Trophoblast cell (in vitro differentiated cells and primary cell): ENCODE results near the gene CACNB2.

Experiments
- DNase-seq, 2 donors: peaks; one replicate each; pipeline ENCODE4 v3.0.0-alpha.2; 2016
- H2AFZ ChIP-seq: 2 replicates; pipeline ENCODE4 v1.6.1; 2013; ENCODE audit warnings: low read length, moderate library complexity, mild to moderate bottlenecking; ENCODE audit not compliant: insufficient read depth, poor library complexity
- H2AK5ac ChIP-seq: 2 replicates; pipeline ENCODE4 v1.6.1; 2013; ENCODE audit warnings: mild to moderate bottlenecking, low read length
- H2BK120ac ChIP-seq: 2 replicates; pipeline ENCODE4 v1.6.1; 2013; ENCODE audit warnings: low read length, mild to moderate bottlenecking, moderate library complexity; ENCODE audit not compliant: insufficient read depth, poor library complexity
- H2BK12ac ChIP-seq: 2 replicates; pipeline ENCODE4 v1.6.1; 2013; ENCODE audit warnings: mild to moderate bottlenecking, low read length, moderate library complexity
- H2BK5ac ChIP-seq: 2 replicates; pipeline ENCODE4 v1.6.1; 2013; ENCODE audit warnings: low read length, low read depth, moderate library complexity, mild to moderate bottlenecking; ENCODE audit not compliant: poor library complexity
- H3K14ac ChIP-seq: 2 replicates; pipeline ENCODE4 v1.6.1; 2013; ENCODE audit warnings: mild to moderate bottlenecking, low read length
- H3K18ac ChIP-seq: 2 replicates; pipeline ENCODE4 v1.6.1; 2013; ENCODE audit warnings: mild to moderate bottlenecking, low read length
- H3K23ac ChIP-seq: 2 replicates; pipeline ENCODE4 v1.6.1; 2013; ENCODE audit warnings: low read length
- H3K27ac ChIP-seq: 2 replicates; pipeline ENCODE4 v1.5.1; 2013; ENCODE audit warnings: low read depth, mild to moderate bottlenecking, inconsistent platforms, low read length, moderate library complexity
- H3K27me3 ChIP-seq: 2 replicates; pipeline ENCODE4 v1.6.1; 2013; ENCODE audit warnings: inconsistent platforms, mild to moderate bottlenecking, low read length, moderate library complexity; ENCODE audit not compliant: insufficient read depth
- H3K36me3 ChIP-seq, 2 experiments: 1 replicate in 1 of 2; 2 replicates in 1 of 2; pipeline ENCODE4 v1.6.1; 2013; ENCODE audit warnings: low read length in 2 of 2, mild to moderate bottlenecking in 2 of 2, moderate library complexity in 1 of 2; ENCODE audit not compliant: insufficient read depth in 2 of 2, control insufficient read depth in 1 of 2
- H3K4ac ChIP-seq: 2 replicates; pipeline ENCODE4 v1.6.1; 2013; ENCODE audit warnings: low read depth, mild to moderate bottlenecking, low read length, moderate library complexity
- H3K4me1 ChIP-seq, 2 experiments: 1 replicate in 1 of 2; 2 replicates in 1 of 2; pipeline ENCODE4 v1.6.1; 2013; ENCODE audit warnings: low read length in 2 of 2, mild to moderate bottlenecking in 2 of 2, moderate library complexity in 1 of 2; ENCODE audit not compliant: insufficient read depth in 2 of 2, control insufficient read depth in 1 of 2
- H3K4me2 ChIP-seq: 2 replicates; pipeline ENCODE4 v1.6.1; 2013; ENCODE audit warnings: inconsistent platforms, mild to moderate bottlenecking, low read length, moderate library complexity
- H3K4me3 ChIP-seq: 2 replicates; pipeline ENCODE4 v1.5.1; 2013; ENCODE audit warnings: mild to moderate bottlenecking, low read depth, low read length, inconsistent platforms
- H3K79me1 ChIP-seq: one replicate; pipeline ENCODE4 v1.6.1; 2013; ENCODE audit warnings: low read length
- H3K79me2 ChIP-seq: 2 replicates; pipeline ENCODE4 v1.6.1; 2013; ENCODE audit warnings: low read length, mild to moderate bottlenecking; ENCODE audit not compliant: control insufficient read depth, insufficient read depth, poor library complexity
- H3K9ac ChIP-seq: 2 replicates; pipeline ENCODE4 v1.6.1; 2013; ENCODE audit warnings: mild to moderate bottlenecking, low read length
- H3K9me3 ChIP-seq: 2 replicates; pipeline ENCODE4 v1.6.1; 2013; ENCODE audit warnings: low read depth, mild to moderate bottlenecking, control low read depth, inconsistent platforms, low read length; ENCODE audit not compliant: insufficient read depth
- H4K12ac ChIP-seq: 2 replicates; pipeline ENCODE4 v1.6.1; 2013; ENCODE audit warnings: low read depth, mild to moderate bottlenecking, low read length, moderate library complexity
- H4K8ac ChIP-seq: 2 replicates; pipeline ENCODE4 v1.6.1; 2013; ENCODE audit warnings: low read depth, mild to moderate bottlenecking, low read length, moderate library complexity
- H4K91ac ChIP-seq: one replicate; pipeline ENCODE4 v1.6.1; 2013; ENCODE audit warnings: low read depth, mild to moderate bottlenecking, low read length, moderate library complexity
- WGBS: extraction: QIAGEN DNeasy Blood & Tissue Kit; methylation state at CpG from one replicate; pipeline ENCODE4 v1.1.7; 2013; ENCODE audit warnings: missing lambda C conversion rate; ENCODE audit not compliant: insufficient read length, insufficient coverage; ENCODE audit errors: extremely low coverage; 5-methylcytosine and 5-hydroxymethylcytosine counted together

Gene CACNB2

GRCh38 chr10:18136073-18136791, 4.0 kb upstream of the CACNB2 start:
- H3K27me3 ChIP-seq = peaks cover 4% of the 10 kb centered on the region

GRCh38 chr10:18137111-18137510, 3.1 kb upstream of the CACNB2 start:
- H4K91ac ChIP-seq = no peak overlapping the region
- H3K18ac ChIP-seq = no peak overlapping the region
- no peaks in the 10 kb centered on the region for H3K79me1 ChIP-seq
- H2BK120ac ChIP-seq = no peak overlapping the region
- no peak overlapping the region for H4K12ac ChIP-seq
- no peak overlapping the region for H2BK12ac ChIP-seq
- H3K27me3 ChIP-seq = peaks cover 6% of the 10 kb centered on the region
- H3K4me1 ChIP-seq = peaks cover 7% of the 10 kb centered on the region in 2 experiments
- no peak overlapping the region for H3K23ac ChIP-seq
- no peak overlapping the region for H3K14ac ChIP-seq
- no peak overlapping the region for H2BK5ac ChIP-seq
- no CpG with 5 or more reads among the region's 1 CpG for WGBS
- no peak overlapping the region for H3K4me3 ChIP-seq
- no peaks in the 10 kb centered on the region for H3K9me3 ChIP-seq
- H3K4ac ChIP-seq = no peak overlapping the region
- no peak overlapping the region for H3K27ac ChIP-seq
- no peak for DNase-seq
- H3K79me2 ChIP-seq = no peaks in the 10 kb centered on the region
- no peak overlapping the region for H3K4me2 ChIP-seq
- H4K8ac ChIP-seq = no peak overlapping the region
- no peak overlapping the region for H3K9ac ChIP-seq
- no peak overlapping the region for H2AFZ ChIP-seq
- no peaks in the 10 kb centered on the region for H3K36me3 ChIP-seq
- no peak overlapping the region for H2AK5ac ChIP-seq

More at GRCh38 chr10:18136073-18136791, 4.0 kb upstream of the CACNB2 start:
- Histone ChIP-seq H3K4me3 (no peak overlapping the region), H3K9ac (no peak overlapping the region), H3K4me2 (no peak overlapping the region), H3K23ac (no peak overlapping the region), H4K12ac (no peak overlapping the region), H2AFZ (no peak overlapping the region), H3K79me2 (no peaks in the 10 kb centered on the region), H3K36me3 (no peaks in the 10 kb centered on the region), H3K14ac (no peak overlapping the region), H2BK120ac (no peak overlapping the region), H3K4ac (no peak overlapping the region), H4K91ac (no peak overlapping the region), H3K18ac (no peak overlapping the region), H2BK12ac (no peak overlapping the region), H2BK5ac (no peak overlapping the region), H3K79me1 (no peaks in the 10 kb centered on the region), H3K27ac (no peak overlapping the region), H4K8ac (no peak overlapping the region), H3K4me1 (peaks cover 5% of the 10 kb centered on the region in 2 experiments), H2AK5ac (no peak overlapping the region), H3K9me3 (no peaks in the 10 kb centered on the region)
- no peak for DNase-seq
- WGBS = no CpG with 5 or more reads among the region's 8 CpGs

GRCh38 chr10:18140957-18141845, 977 bp downstream of the CACNB2 start:
- Histone ChIP-seq H4K91ac (no peak overlapping the region), H3K79me2 (no peaks in the 10 kb centered on the region), H2BK5ac (no peak overlapping the region), H3K18ac (peak overlapping the region; percentile 27), H3K23ac (no peak overlapping the region), H3K4me2 (peak overlapping the region; percentile 99), H2BK12ac (no peak overlapping the region), H3K9ac (peak overlapping the region; percentile 51), H3K4me1 (peaks cover 7% of the 10 kb centered on the region in 2 experiments), H2AFZ (peak overlapping the region; percentile 86), H2BK120ac (no peak overlapping the region), H3K27me3 (peaks cover 6% of the 10 kb centered on the region), H3K36me3 (no peaks in the 10 kb centered on the region), H3K4ac (no peak overlapping the region), H3K14ac (peak overlapping the region; percentile 19), H2AK5ac (no peak overlapping the region), H3K79me1 (no peaks in the 10 kb centered on the region), H3K9me3 (no peaks in the 10 kb centered on the region), H3K4me3 (peak overlapping the region; percentile 80), H4K12ac (no peak overlapping the region), H3K27ac (no peak overlapping the region), H4K8ac (peak overlapping the region; percentile 74)
- WGBS = no CpG with 5 or more reads among the region's 41 CpGs
- peak in 1 of 2 donors; percentile 31 for DNase-seq

GRCh38 chr10:18142151-18142550, 1.9 kb downstream of the CACNB2 start:
- H3K23ac ChIP-seq = no peak overlapping the region
- no peak overlapping the region for H2BK120ac ChIP-seq
- no peak overlapping the region for H3K4me3 ChIP-seq
- DNase-seq = no peak
- no peak overlapping the region for H3K4me2 ChIP-seq
- no peaks in the 10 kb centered on the region for H3K36me3 ChIP-seq
- H4K91ac ChIP-seq = no peak overlapping the region
- H4K8ac ChIP-seq = no peak overlapping the region
- H3K18ac ChIP-seq = no peak overlapping the region
- WGBS = no CpG with 5 or more reads among the region's 4 CpGs
- H3K9me3 ChIP-seq = no peaks in the 10 kb centered on the region
- peaks cover 7% of the 10 kb centered on the region in 2 experiments for H3K4me1 ChIP-seq
- no peak overlapping the region for H2AK5ac ChIP-seq
- H4K12ac ChIP-seq = no peak overlapping the region
- H3K27me3 ChIP-seq = peaks cover 6% of the 10 kb centered on the region
- H2BK5ac ChIP-seq = no peak overlapping the region
- no peaks in the 10 kb centered on the region for H3K79me2 ChIP-seq
- H2BK12ac ChIP-seq = no peak overlapping the region
- H3K14ac ChIP-seq = no peak overlapping the region
- H3K9ac ChIP-seq = no peak overlapping the region
- no peak overlapping the region for H3K4ac ChIP-seq
- no peak overlapping the region for H3K27ac ChIP-seq
- H3K79me1 ChIP-seq = no peaks in the 10 kb centered on the region
- no peak overlapping the region for H2AFZ ChIP-seq
